ENCODE measurements around the gene GPBAR1. TPM values are rescaled to one million over a fixed set of nuclear protein-coding genes. Genes with fewer than 3 reads are reported as not detected.

GPBAR1 gene
- total RNA-seq, 1 experiment from 2014 or later: 1.1 TPM

DNA sequence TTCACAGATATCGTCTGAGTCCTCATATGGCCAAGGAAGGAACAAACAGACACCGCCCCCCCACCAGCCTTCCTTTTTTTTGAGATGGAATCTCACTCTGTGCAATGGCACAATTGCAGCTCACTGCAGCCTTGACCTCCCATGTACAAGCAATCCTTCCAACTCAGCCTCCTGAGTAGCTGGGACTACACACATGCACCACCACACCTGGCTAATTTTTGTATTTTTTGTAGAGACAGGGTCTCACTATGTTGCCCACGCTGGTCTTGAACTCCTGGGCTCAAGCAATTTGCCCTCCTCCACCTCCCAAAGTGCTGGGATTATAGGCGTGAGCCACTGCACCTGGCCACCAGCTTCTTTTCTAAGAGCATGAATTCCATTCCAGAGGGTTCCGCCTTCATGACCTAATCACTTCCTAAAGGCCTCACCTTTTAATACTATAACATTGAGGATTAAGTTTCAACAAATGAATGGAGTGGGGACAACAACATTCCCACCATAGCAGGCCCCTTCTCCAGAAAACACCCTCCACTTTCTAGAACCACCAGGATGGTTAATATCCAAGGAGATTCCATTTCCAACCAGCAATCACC is 33.7 kb downstream of the GPBAR1 start:
- CTCF ChIA-PET: interaction anchor here (1.4 to 1.6 kb wide), 2 partner anchors 21 to 102 kb away, joined by 5 to 8 read pairs; no protein-coding TSS in a partner anchor
- intact Hi-C loops (cut with micrococcal nuclease; ENCODE audit: unreplicated experiment): no loop called here
- BruUV-seq (replicated peaks): no TSS peak
- TF ChIP-seq, protein P1, sequence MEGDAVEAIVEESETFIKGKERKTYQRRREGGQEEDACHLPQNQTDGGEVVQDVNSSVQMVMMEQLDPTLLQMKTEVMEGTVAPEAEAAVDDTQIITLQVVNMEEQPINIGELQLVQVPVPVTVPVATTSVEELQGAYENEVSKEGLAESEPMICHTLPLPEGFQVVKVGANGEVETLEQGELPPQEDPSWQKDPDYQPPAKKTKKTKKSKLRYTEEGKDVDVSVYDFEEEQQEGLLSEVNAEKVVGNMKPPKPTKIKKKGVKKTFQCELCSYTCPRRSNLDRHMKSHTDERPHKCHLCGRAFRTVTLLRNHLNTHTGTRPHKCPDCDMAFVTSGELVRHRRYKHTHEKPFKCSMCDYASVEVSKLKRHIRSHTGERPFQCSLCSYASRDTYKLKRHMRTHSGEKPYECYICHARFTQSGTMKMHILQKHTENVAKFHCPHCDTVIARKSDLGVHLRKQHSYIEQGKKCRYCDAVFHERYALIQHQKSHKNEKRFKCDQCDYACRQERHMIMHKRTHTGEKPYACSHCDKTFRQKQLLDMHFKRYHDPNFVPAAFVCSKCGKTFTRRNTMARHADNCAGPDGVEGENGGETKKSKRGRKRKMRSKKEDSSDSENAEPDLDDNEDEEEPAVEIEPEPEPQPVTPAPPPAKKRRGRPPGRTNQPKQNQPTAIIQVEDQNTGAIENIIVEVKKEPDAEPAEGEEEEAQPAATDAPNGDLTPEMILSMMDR (IDR thresholded peaks at IDR 0.05; ENCODE audit: unreplicated experiment): no peak
- peak overlapping the region; percentile 98 for H3K27ac Mint-ChIP-seq (ENCODE audit: unreplicated experiment)
- H3K27me3 Mint-ChIP-seq (ENCODE audit: unreplicated experiment): no peaks in the 10 kb centered on the region
- H3K4me1 Mint-ChIP-seq (ENCODE audit: low read depth, unreplicated experiment): peaks cover 79% of the 10 kb centered on the region
- peak overlapping the region; percentile 57 for H3K4me3 Mint-ChIP-seq (ENCODE audit: low read depth, unreplicated experiment)
- peaks cover 57% of the 10 kb centered on the region for H3K36me3 Mint-ChIP-seq (ENCODE audit: insufficient read depth, unreplicated experiment)
- DNase-seq: no peak
- no peaks in the 10 kb centered on the region for H3K9me3 Mint-ChIP-seq (ENCODE audit: low read depth, unreplicated experiment)

DNA sequence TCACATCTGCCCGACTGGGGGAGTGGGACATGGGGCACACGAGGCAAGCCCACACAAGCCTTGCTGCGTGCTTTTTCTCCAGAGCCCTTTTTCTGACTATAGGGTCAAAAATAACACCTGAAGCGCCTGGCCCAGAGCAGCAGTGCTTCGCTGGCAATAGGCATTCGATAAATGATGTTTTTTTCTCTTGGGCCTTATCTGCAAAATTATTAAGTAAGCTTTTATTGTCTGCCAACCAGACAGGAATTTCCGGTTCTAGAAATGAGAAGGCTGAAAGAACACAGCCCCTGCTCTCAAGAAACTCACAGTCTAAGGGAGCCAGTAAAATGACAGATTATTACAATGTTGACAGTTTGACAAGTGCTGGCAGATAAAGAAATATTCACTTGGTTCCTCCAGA is 34.2 kb downstream of the GPBAR1 start:
- H3K9me3 Mint-ChIP-seq (ENCODE audit: low read depth, unreplicated experiment): no peaks in the 10 kb centered on the region
- no TSS peak for BruUV-seq (replicated peaks)
- H3K36me3 Mint-ChIP-seq (ENCODE audit: insufficient read depth, unreplicated experiment): peaks cover 52% of the 10 kb centered on the region
- CTCF ChIA-PET: interaction anchor here (1.4 to 1.6 kb wide), 2 partner anchors 22 to 101 kb away, joined by 5 to 8 read pairs; no protein-coding TSS in a partner anchor
- H3K27ac Mint-ChIP-seq (ENCODE audit: unreplicated experiment): peak overlapping the region; percentile 98
- H3K4me1 Mint-ChIP-seq (ENCODE audit: low read depth, unreplicated experiment): peaks cover 76% of the 10 kb centered on the region
- H3K27me3 Mint-ChIP-seq (ENCODE audit: unreplicated experiment): no peaks in the 10 kb centered on the region
- intact Hi-C loops (cut with micrococcal nuclease; ENCODE audit: unreplicated experiment): no loop called here
- H3K4me3 Mint-ChIP-seq (ENCODE audit: low read depth, unreplicated experiment): peak overlapping the region; percentile 57
- TF ChIP-seq, protein P1 (IDR thresholded peaks at IDR 0.05; ENCODE audit: unreplicated experiment): no peak
- no peak for DNase-seq

DNA sequence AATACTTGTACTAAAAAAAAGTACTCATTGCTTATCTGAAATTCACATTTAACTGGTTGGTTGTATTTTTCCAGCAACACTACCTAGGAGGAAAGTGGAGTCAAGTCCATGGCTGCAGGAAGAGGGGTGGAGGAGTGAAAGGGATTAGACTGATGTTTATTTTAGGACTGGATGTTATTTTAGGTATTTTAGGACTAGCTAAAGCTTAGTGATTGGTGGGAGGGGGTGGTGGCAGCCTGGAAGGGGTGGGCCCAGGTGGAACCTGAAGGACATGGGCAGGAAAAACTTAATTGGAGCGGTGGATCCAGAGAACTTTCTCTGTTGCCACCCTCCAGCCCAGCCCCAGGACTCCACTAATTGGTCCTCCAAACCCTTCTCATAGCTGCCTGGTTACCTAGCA is 35.4 kb downstream of the GPBAR1 start:
- BruUV-seq (replicated peaks): no TSS peak
- TF ChIP-seq, protein P1 (IDR thresholded peaks at IDR 0.05; ENCODE audit: unreplicated experiment): no peak
- intact Hi-C loops (cut with micrococcal nuclease; ENCODE audit: unreplicated experiment): no loop called here
- DNase-seq: no peak
- Mint-ChIP-seq H3K27ac (ENCODE audit: unreplicated experiment) (peak overlapping the region; percentile 55), H3K36me3 (ENCODE audit: insufficient read depth, unreplicated experiment) (peaks cover 42% of the 10 kb centered on the region), H3K4me1 (ENCODE audit: low read depth, unreplicated experiment) (peaks cover 65% of the 10 kb centered on the region), H3K9me3 (ENCODE audit: low read depth, unreplicated experiment) (no peaks in the 10 kb centered on the region), H3K27me3 (ENCODE audit: unreplicated experiment) (no peaks in the 10 kb centered on the region), H3K4me3 (ENCODE audit: low read depth, unreplicated experiment) (no peak overlapping the region)
- CTCF ChIA-PET: interaction anchor here (0.5 to 1.7 kb wide), 3 partner anchors 24 to 98 kb away, joined by 3 to 11 read pairs (median 3); partner anchors contain the start of gene CATIP

DNA sequence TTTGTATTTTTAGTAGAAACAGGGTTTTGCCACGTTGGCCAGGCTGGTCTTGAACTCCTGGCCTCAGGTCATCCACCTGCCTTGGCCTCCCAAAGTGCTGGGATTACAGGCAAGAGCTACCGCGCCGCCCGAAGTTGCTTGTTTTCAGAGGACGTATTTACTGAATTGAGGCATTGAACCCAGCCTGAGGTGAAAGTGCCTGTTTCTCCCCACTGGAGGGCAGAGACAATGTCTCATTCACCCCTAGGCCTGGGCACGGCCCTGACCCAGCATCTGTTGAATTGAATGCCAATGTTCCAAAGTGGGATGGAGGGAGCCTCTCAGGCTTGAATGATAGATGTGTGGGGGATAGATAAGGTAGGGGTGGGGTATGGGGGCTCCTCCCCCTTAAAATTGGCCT is 36.0 kb downstream of the GPBAR1 start:
- DNase-seq: no peak
- intact Hi-C loops (cut with micrococcal nuclease; ENCODE audit: unreplicated experiment): no loop called here
- TF ChIP-seq, protein P1 (IDR thresholded peaks at IDR 0.05; ENCODE audit: unreplicated experiment): no peak
- Mint-ChIP-seq H3K4me3 (ENCODE audit: low read depth, unreplicated experiment) (no peak overlapping the region), H3K36me3 (ENCODE audit: insufficient read depth, unreplicated experiment) (peaks cover 40% of the 10 kb centered on the region), H3K4me1 (ENCODE audit: low read depth, unreplicated experiment) (peaks cover 64% of the 10 kb centered on the region), H3K27me3 (ENCODE audit: unreplicated experiment) (no peaks in the 10 kb centered on the region), H3K27ac (ENCODE audit: unreplicated experiment) (peak overlapping the region; percentile 55), H3K9me3 (ENCODE audit: low read depth, unreplicated experiment) (no peaks in the 10 kb centered on the region)
- no TSS peak for BruUV-seq (replicated peaks)
- CTCF ChIA-PET: interaction anchor here (1.5 to 1.7 kb wide), 3 partner anchors 13 to 99 kb away, joined by 4 to 11 read pairs (median 4); no protein-coding TSS in a partner anchor
